Spleen (tissue), 7 donors: Measurements from ENCODE around the gene RASA3.

Experiments
- CTCF ChIP-seq, 11 experiments: fragments of 200-600 bp in 7 of 11; fragments of 450-650 bp in 4 of 11; sonication (generic) in 4 of 11; IDR thresholded peaks in 8 of 11; conservative IDR thresholded peaks in 3 of 11; 1 replicate in 7 of 11; 2 replicates in 4 of 11; pipeline versions ENCODE4 v1.4.0 to v1.8.0; 2016 to 2021; ENCODE audit warnings: antibody characterized with exemption in 11 of 11, inconsistent platforms in 4 of 11, mild to moderate bottlenecking in 1 of 11
- POLR2A ChIP-seq, 3 donors: fragments of 450-650 bp; IDR thresholded peaks; one replicate each; pipeline ENCODE4 v1.5.1; 2017; ENCODE audit warnings: antibody characterized with exemption in 3 of 3, mild to moderate bottlenecking in 1 of 3
- POLR2AphosphoS5 ChIP-seq, 3 donors: sonication (generic); formaldehyde crosslinking; IDR thresholded peaks; one replicate each; pipeline ENCODE4 v1.5.1; 2017; ENCODE audit warnings: antibody characterized with exemption in 3 of 3
- donor health status: DM: no; HTN: no; CAD: no; lungs with moderate emphysema.
- donor health status: DM: no; HTN: no; CAD: no.
- donor health status: DM: no; HTN: no; CAD: no.

- TF ChIP-seq CTCF (IDR thresholded peaks at IDR 0.05 in 8 of 11, conservative IDR thresholded peaks at IDR 0.05 in 3 of 11) (no peak), POLR2A (IDR thresholded peaks at IDR 0.05) (no peak), POLR2AphosphoS5 (IDR thresholded peaks at IDR 0.05) (no peak)
Measured at GRCh38 chr13:114070098-114070799, 62.2 kb downstream of the RASA3 start.
